Measurements from ENCODE around the gene PSMA1. TPM values are rescaled to one million over a fixed set of nuclear protein-coding genes. Genes with fewer than 3 reads are reported as not detected.

PSMA1 gene
- total and polyA plus RNA-seq, 2 of the 13 experiments (the other 11 are each of a cell fraction or from before 2014, with no cell fraction given): 188 to 229 TPM

- peak; percentile 91 for TF ChIP-seq BRCA1 (CRISPR knock-in tag; IDR thresholded peaks at IDR 0.05)
- no peak for TF ChIP-seq MLLT10 (CRISPR knock-in tag; IDR thresholded peaks at IDR 0.05)
- no peak for TF ChIP-seq AGO1 (IDR thresholded peaks at IDR 0.05; ENCODE audit: low read depth, low read length, poor library complexity, severe bottlenecking)
- peak; percentile 97 for TF ChIP-seq TFDP2 (CRISPR knock-in tag; IDR thresholded peaks at IDR 0.05)
- TF ChIP-seq ZFP37 (CRISPR knock-in tag; IDR thresholded peaks at IDR 0.05; ENCODE audit: borderline replicate concordance): no peak
- peak; percentile 85 for TF ChIP-seq ZNF556 (CRISPR knock-in tag; IDR thresholded peaks at IDR 0.05; ENCODE audit: borderline replicate concordance)
- no peak for TF ChIP-seq ZBTB49 (CRISPR knock-in tag; IDR thresholded peaks at IDR 0.05; ENCODE audit: borderline replicate concordance)
- no peak for TF ChIP-seq EHMT2 (IDR thresholded peaks at IDR 0.05; ENCODE audit: borderline replicate concordance, low read depth, low read length)
- TF ChIP-seq GATAD2A (CRISPR knock-in tag; IDR thresholded peaks at IDR 0.05): peak; percentile 31; the same call in 1 of the 2 replicates
- no peak for TF ChIP-seq ZNF282 (IDR thresholded peaks at IDR 0.05; ENCODE audit: partially characterized antibody)
- peak; percentile 88 for TF ChIP-seq MYPOP (CRISPR knock-in tag; IDR thresholded peaks at IDR 0.05)
- no peak for TF ChIP-seq ZNF180 (CRISPR knock-in tag; IDR thresholded peaks at IDR 0.05; ENCODE audit: borderline replicate concordance, low read depth)
- TF ChIP-seq ZNF24 (IDR thresholded peaks at IDR 0.05): no peak
- TF ChIP-seq HNRNPH1 (optimal IDR thresholded peaks at IDR 0.05; ENCODE audit: low read depth, low read length): no peak
- 0 out of 2 replicates have a peak, but pooled peaks have one; percentile 21 for TF ChIP-seq ZNF17 (CRISPR knock-in tag; IDR thresholded peaks at IDR 0.05)
- TF ChIP-seq REPIN1 (CRISPR knock-in tag; IDR thresholded peaks at IDR 0.05; ENCODE audit: borderline replicate concordance, low read depth): peak; percentile 95
- peak; percentile 60; the same call in 1 of the 2 replicates for TF ChIP-seq HNRNPL (IDR thresholded peaks at IDR 0.05; ENCODE audit: low read depth, low read length)
- TF ChIP-seq TP53 (CRISPR knock-in tag; conservative IDR thresholded peaks at IDR 0.05): no peak
- peak; percentile 52; the same call in 1 of the 2 replicates for TF ChIP-seq CBX5 (CRISPR knock-in tag; IDR thresholded peaks at IDR 0.05; ENCODE audit: borderline replicate concordance)
- TF ChIP-seq KLF6 (CRISPR knock-in tag; IDR thresholded peaks at IDR 0.05): peak; percentile 86
- peak; percentile 79 for TF ChIP-seq KLF12 (CRISPR knock-in tag; IDR thresholded peaks at IDR 0.05; ENCODE audit: borderline replicate concordance)
- peak; percentile 89 for TF ChIP-seq RBM39 (IDR thresholded peaks at IDR 0.05; ENCODE audit: low read depth, low read length, poor library complexity, severe bottlenecking)
- TF ChIP-seq NFIB (CRISPR knock-in tag; IDR thresholded peaks at IDR 0.05; ENCODE audit: borderline replicate concordance): no peak
- TF ChIP-seq YY1 (IDR thresholded peaks at IDR 0.05; ENCODE audit: insufficient read depth, insufficient replicate concordance, low read depth, low read length): peak; percentile 86
- no peak for TF ChIP-seq ATM (IDR thresholded peaks at IDR 0.05; ENCODE audit: borderline replicate concordance)
- TF ChIP-seq ZNF138 (CRISPR knock-in tag; IDR thresholded peaks at IDR 0.05; ENCODE audit: low read depth): 0 out of 2 replicates have a peak, but pooled peaks have one; percentile 22
- no peak for TF ChIP-seq ZNF251 (CRISPR knock-in tag; IDR thresholded peaks at IDR 0.05)
Observed at GRCh38 chr11:14519917-14520746, at the start of gene PSMA1 (continued).
